ENCODE data around the gene FAM193A. TPM values are rescaled to one million over a fixed set of nuclear protein-coding genes. Genes with fewer than 3 reads are reported as not detected.

The FAM193A gene
- total RNA-seq, 1 donor from 2014 or later, result 56.1 TPM

DNA sequence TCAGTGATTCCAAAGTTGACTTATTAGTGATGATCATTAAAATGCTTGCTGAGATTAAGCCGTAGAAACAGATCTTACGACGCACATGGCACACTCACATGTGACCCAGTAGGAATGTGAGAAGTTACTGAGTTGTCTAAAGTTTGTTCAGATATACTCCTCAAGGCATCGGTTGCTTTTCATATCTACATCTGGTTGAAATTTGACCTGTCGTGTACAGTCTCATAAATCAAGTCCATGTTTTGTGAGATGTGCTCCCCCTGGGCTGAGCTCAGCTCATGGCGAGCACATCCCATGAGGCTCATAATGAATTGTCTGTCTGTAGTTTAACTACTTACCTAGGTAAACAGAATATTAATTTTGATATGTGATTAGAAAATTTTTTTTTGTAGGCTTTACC lies 152.7 kb downstream of the FAM193A start:
- peaks cover 54% of the 10 kb centered on the region for H3K4me1 Mint-ChIP-seq (ENCODE audit: low read depth, unreplicated experiment)

DNA sequence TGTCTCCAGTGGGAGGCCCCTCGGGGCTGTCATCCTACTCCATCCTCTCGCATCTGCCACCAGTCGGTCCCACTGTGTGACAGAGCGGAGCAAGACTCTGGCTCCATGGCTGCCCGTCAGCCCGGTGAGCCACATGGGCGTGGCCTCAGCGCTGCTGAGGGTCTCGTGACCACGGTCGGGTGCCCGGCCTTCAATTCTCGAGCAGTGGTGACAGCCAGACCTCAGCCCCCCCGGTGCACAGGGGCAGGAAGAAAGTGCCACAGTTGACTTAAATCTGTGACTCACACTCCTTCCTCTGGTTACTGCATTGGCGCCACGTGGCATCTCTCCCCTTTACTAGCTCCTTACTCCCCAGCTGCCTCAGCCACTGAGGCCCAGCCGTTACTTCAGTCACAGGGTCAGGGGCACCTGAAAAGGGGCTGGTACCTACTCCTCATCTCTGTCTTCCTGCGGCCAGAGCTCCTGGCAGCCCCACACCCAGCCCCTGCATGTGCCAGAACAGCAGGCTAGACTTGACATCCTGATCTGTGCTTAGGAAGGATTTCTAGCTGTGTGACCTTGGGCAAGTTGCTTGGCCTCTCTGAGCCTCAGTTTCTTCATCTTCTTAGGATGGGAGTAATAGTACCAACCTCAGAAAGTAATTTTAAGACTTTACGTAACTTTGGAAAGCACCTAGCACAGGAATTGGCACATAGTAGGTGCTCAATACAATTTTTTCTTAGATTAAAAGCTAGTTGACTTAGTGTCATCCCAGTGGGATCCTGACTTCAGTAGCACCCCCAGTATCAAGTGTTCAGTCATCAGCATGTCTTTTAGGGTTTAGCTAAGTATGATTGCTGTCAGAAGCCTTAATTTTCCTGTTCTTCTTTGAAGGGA lies 153.6 kb downstream of the FAM193A start:
- Mint-ChIP-seq H3K36me3 (ENCODE audit: unreplicated experiment) (peaks cover 9% of the 10 kb centered on the region), H3K27ac (ENCODE audit: unreplicated experiment) (peak overlapping the region; percentile 89), H3K4me3 (ENCODE audit: unreplicated experiment) (peak overlapping the region; percentile 46), H3K9me3 (ENCODE audit: unreplicated experiment) (peaks cover 26% of the 10 kb centered on the region), H3K4me1 (ENCODE audit: low read depth, unreplicated experiment) (peaks cover 56% of the 10 kb centered on the region), H3K27me3 (ENCODE audit: unreplicated experiment) (peaks cover 28% of the 10 kb centered on the region)
- peak; percentile 42 for DNase-seq
- TF ChIP-seq, protein P1, sequence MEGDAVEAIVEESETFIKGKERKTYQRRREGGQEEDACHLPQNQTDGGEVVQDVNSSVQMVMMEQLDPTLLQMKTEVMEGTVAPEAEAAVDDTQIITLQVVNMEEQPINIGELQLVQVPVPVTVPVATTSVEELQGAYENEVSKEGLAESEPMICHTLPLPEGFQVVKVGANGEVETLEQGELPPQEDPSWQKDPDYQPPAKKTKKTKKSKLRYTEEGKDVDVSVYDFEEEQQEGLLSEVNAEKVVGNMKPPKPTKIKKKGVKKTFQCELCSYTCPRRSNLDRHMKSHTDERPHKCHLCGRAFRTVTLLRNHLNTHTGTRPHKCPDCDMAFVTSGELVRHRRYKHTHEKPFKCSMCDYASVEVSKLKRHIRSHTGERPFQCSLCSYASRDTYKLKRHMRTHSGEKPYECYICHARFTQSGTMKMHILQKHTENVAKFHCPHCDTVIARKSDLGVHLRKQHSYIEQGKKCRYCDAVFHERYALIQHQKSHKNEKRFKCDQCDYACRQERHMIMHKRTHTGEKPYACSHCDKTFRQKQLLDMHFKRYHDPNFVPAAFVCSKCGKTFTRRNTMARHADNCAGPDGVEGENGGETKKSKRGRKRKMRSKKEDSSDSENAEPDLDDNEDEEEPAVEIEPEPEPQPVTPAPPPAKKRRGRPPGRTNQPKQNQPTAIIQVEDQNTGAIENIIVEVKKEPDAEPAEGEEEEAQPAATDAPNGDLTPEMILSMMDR (IDR thresholded peaks at IDR 0.05; ENCODE audit: partially characterized antibody, unreplicated experiment), result no peak

More for the DNA sequence above, 152.7 kb downstream of the FAM193A start:
- H3K9me3 Mint-ChIP-seq (ENCODE audit: unreplicated experiment), result peaks cover 30% of the 10 kb centered on the region
- peaks cover 9% of the 10 kb centered on the region for H3K36me3 Mint-ChIP-seq (ENCODE audit: unreplicated experiment)
- peak overlapping the region; percentile 89 for H3K27ac Mint-ChIP-seq (ENCODE audit: unreplicated experiment)
- peak overlapping the region; percentile 21 for H3K4me3 Mint-ChIP-seq (ENCODE audit: unreplicated experiment)
- TF ChIP-seq, protein P1 (IDR thresholded peaks at IDR 0.05; ENCODE audit: partially characterized antibody, unreplicated experiment), result no peak
- H3K27me3 Mint-ChIP-seq (ENCODE audit: unreplicated experiment), result peaks cover 26% of the 10 kb centered on the region
- no peak for DNase-seq

DNA sequence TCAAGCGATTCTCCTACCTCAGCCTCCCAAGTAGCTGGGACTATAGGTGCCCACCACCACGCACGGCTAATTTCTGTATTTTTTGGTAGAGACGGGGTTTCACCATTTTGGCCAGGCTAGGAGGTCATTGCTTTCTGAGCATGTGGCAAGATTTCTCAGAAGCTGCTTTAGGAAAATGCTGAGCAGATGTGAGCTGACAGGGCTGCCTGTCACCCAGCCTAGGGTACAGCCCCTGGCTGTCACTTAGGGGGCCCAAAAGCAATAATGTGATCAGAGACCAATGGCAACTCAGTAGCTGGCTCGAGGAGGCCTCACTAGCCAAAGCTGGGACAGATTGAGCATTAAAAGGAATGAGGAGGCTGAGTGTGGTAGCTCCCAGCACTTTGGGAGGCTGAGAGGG lies 154.9 kb downstream of the FAM193A start:
- peaks cover 55% of the 10 kb centered on the region for H3K4me1 Mint-ChIP-seq (ENCODE audit: low read depth, unreplicated experiment)
- TF ChIP-seq, protein P1 (IDR thresholded peaks at IDR 0.05; ENCODE audit: partially characterized antibody, unreplicated experiment), result no peak
- no peak overlapping the region for H3K4me3 Mint-ChIP-seq (ENCODE audit: unreplicated experiment)
- no peak for DNase-seq
- peaks cover 26% of the 10 kb centered on the region for H3K9me3 Mint-ChIP-seq (ENCODE audit: unreplicated experiment)
- peaks cover 12% of the 10 kb centered on the region for H3K36me3 Mint-ChIP-seq (ENCODE audit: unreplicated experiment)
- H3K27me3 Mint-ChIP-seq (ENCODE audit: unreplicated experiment), result peaks cover 33% of the 10 kb centered on the region
- peak overlapping the region; percentile 87 for H3K27ac Mint-ChIP-seq (ENCODE audit: unreplicated experiment)

DNA sequence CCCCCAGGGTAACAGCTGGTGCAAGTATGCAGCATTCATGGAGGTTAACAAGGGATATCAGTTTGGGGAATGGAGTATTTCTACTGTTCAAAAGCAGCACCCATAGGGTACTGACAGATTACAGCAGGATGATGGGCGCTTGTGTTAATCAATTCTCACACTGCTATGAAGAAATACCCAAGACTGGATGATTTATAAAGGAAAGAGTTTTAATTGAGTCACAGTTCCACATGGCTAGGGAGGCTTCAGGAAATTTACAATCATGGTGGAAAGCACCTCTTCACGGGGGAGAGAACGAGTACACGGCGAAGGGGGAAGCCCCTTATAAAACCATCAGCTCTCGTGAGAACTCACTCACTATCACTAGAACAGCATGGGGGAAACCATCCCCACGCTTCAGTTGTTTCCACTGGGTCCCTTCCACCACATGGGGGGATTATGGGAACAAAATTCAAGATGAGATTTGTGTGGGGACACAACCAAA lies 155.5 kb downstream of the FAM193A start:
- no peak overlapping the region for H3K4me3 Mint-ChIP-seq (ENCODE audit: unreplicated experiment)
- H3K36me3 Mint-ChIP-seq (ENCODE audit: unreplicated experiment), result peaks cover 13% of the 10 kb centered on the region
- H3K4me1 Mint-ChIP-seq (ENCODE audit: low read depth, unreplicated experiment), result peaks cover 52% of the 10 kb centered on the region
- no peak for DNase-seq
- TF ChIP-seq, protein P1 (IDR thresholded peaks at IDR 0.05; ENCODE audit: partially characterized antibody, unreplicated experiment), result no peak
- H3K27me3 Mint-ChIP-seq (ENCODE audit: unreplicated experiment), result peaks cover 33% of the 10 kb centered on the region
- H3K27ac Mint-ChIP-seq (ENCODE audit: unreplicated experiment), result peak overlapping the region; percentile 87
- peaks cover 27% of the 10 kb centered on the region for H3K9me3 Mint-ChIP-seq (ENCODE audit: unreplicated experiment)

DNA sequence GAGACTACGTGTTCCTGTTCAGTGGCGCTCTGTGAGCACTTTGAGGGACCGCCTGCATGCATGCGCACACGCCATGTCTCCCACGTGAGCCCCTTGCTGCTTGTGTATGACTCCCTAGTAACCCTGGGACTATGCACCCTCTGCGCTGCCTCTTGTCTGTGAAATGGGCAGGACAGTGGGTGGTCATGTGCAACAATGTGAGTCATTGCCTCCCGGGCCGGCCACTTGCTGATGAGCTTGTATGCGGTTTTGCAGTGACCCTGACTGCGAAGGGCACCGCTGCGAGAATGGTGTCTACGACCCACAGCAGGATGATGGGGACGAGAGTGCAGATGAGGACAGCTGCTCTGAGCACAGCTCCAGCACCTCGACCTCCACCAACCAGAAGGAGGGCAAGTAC lies 158.2 kb downstream of the FAM193A start:
- TF ChIP-seq, protein P1 (IDR thresholded peaks at IDR 0.05; ENCODE audit: partially characterized antibody, unreplicated experiment), result no peak
- peaks cover 27% of the 10 kb centered on the region for H3K4me1 Mint-ChIP-seq (ENCODE audit: low read depth, unreplicated experiment)
- no peak for DNase-seq
- peaks cover 9% of the 10 kb centered on the region for H3K36me3 Mint-ChIP-seq (ENCODE audit: unreplicated experiment)
- no peak overlapping the region for H3K27ac Mint-ChIP-seq (ENCODE audit: unreplicated experiment)
- peaks cover 15% of the 10 kb centered on the region for H3K27me3 Mint-ChIP-seq (ENCODE audit: unreplicated experiment)
- no peak overlapping the region for H3K4me3 Mint-ChIP-seq (ENCODE audit: unreplicated experiment)
- H3K9me3 Mint-ChIP-seq (ENCODE audit: unreplicated experiment), result peaks cover 14% of the 10 kb centered on the region
